Endodermal cell (in vitro differentiated cells): ENCODE measurements around the gene TMEM222. TPM values are rescaled to one million over a fixed set of nuclear protein-coding genes. Genes with fewer than 3 reads are reported as not detected.

Source experiments
- DNase-seq: peaks from one replicate; pipeline ENCODE4 v3.0.0-alpha.2; 2017
- H3K27ac ChIP-seq: 2 replicates; pipeline ENCODE4 v1.5.1; 2013; ENCODE audit warnings: mild to moderate bottlenecking, low read depth, low read length, moderate library complexity
- H3K27me3 ChIP-seq: 2 replicates; pipeline ENCODE4 v1.6.1; 2013; ENCODE audit warnings: mild to moderate bottlenecking, low read length, moderate library complexity; ENCODE audit not compliant: insufficient read depth, control insufficient read depth, poor library complexity, severe bottlenecking
- H3K36me3 ChIP-seq: 2 replicates; pipeline ENCODE4 v1.7.0; 2013; ENCODE audit warnings: mild to moderate bottlenecking, low read length, moderate library complexity; ENCODE audit not compliant: control insufficient read depth, insufficient read depth
- H3K4me1 ChIP-seq: one replicate; pipeline ENCODE4 v1.7.0; 2013; ENCODE audit warnings: low read length; ENCODE audit not compliant: control insufficient read depth, insufficient read depth
- H3K4me3 ChIP-seq: 2 replicates; pipeline ENCODE4 v1.5.1; 2013; ENCODE audit warnings: mild to moderate bottlenecking, low read length, moderate library complexity
- H3K9ac ChIP-seq: 2 replicates; pipeline ENCODE4 v1.6.1; 2013; ENCODE audit warnings: mild to moderate bottlenecking, low read length, moderate library complexity; ENCODE audit not compliant: poor library complexity, severe bottlenecking; ENCODE audit errors: extremely low read depth
- H3K9me3 ChIP-seq: 2 replicates; pipeline ENCODE4 v1.6.1; 2013; ENCODE audit warnings: mild to moderate bottlenecking, low read length, moderate library complexity; ENCODE audit not compliant: control insufficient read depth
- H3K27ac Mint-ChIP-seq: 2 replicates; pipeline ENCODE4 v1.8.0; 2020; ENCODE audit warnings: mixed read lengths
- H3K27me3 Mint-ChIP-seq: 2 replicates; pipeline ENCODE4 v1.8.0; 2021; ENCODE audit warnings: mild to moderate bottlenecking, mixed read lengths; ENCODE audit not compliant: insufficient read depth
- H3K36me3 Mint-ChIP-seq: 2 replicates; pipeline ENCODE4 v1.8.0; 2020; ENCODE audit warnings: low read depth, mixed read lengths
- H3K4me1 Mint-ChIP-seq: 2 replicates; pipeline ENCODE4 v1.8.0; 2020; ENCODE audit warnings: mixed read lengths
- H3K4me3 Mint-ChIP-seq: 2 replicates; pipeline ENCODE4 v1.8.0; 2020; ENCODE audit warnings: mild to moderate bottlenecking, moderate library complexity, mixed read lengths
- H3K9me3 Mint-ChIP-seq: 2 replicates; pipeline ENCODE4 v1.8.0; 2020; ENCODE audit warnings: mild to moderate bottlenecking, mixed read lengths
- WGBS, 2 experiments: methylation state at CpG; one replicate each; pipeline versions ENCODE4 v1.1.5 to v1.1.7; 2013; ENCODE audit warnings: missing lambda C conversion rate in 2 of 2, mixed read lengths in 1 of 2; ENCODE audit not compliant: insufficient coverage in 1 of 2, insufficient read length in 1 of 2; 5-methylcytosine and 5-hydroxymethylcytosine counted together
- total RNA-seq, 2 donors: library from RNA; stranded (reverse); fragmentation: NEBNext Ultra II Directional in 1 of 2; extraction: Animal tissue kit (Norgen Biotek cat#: 25700) in 1 of 2; gene quantifications; 2 replicates in 1 of 2; 3 replicates in 1 of 2; pipeline ENCODE4 v1.2.1, GENCODE V29; 2021
- TF ChIP-seq, protein P1 (sequence below): fragments of 200-600 bp; sonication (generic); conservative IDR thresholded peaks from 2 replicates; pipeline ENCODE4 v1.5.0; 2021; ENCODE audit warnings: antibody characterized with exemption, mild to moderate bottlenecking

TMEM222 gene
- total RNA-seq, 2 donors from 2014 or later: 26.0 to 31.8 TPM

DNA sequence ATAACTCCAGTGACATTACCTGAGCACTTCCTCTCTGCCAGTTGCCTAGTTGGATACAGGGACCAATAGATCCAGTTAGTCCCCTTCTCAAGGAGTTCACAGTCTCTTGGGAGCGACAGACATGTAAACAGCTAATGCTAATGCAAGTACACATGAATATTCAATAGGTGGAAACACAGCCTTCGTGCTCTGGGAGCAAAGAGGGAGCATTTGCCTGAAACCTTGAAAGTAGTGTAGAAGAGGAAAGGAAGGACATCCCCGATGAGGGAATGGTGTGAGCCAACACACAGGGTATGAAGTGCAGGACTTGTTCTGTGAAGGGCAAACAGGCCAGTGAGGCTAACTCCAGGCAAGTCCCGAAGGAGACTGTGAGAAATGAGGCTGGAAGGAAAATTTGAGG is 3.8 kb upstream of the TMEM222 start:
- peak overlapping the region; percentile 1 for H3K27ac Mint-ChIP-seq
- no peaks in the 10 kb centered on the region for H3K36me3 ChIP-seq
- H3K9me3 Mint-ChIP-seq: no peaks in the 10 kb centered on the region
- H3K9me3 ChIP-seq: no peaks in the 10 kb centered on the region
- H3K4me1 ChIP-seq: peaks cover 3% of the 10 kb centered on the region
- no peak overlapping the region for H3K4me3 Mint-ChIP-seq
- no peak overlapping the region for H3K27ac ChIP-seq
- TF ChIP-seq, protein P1, sequence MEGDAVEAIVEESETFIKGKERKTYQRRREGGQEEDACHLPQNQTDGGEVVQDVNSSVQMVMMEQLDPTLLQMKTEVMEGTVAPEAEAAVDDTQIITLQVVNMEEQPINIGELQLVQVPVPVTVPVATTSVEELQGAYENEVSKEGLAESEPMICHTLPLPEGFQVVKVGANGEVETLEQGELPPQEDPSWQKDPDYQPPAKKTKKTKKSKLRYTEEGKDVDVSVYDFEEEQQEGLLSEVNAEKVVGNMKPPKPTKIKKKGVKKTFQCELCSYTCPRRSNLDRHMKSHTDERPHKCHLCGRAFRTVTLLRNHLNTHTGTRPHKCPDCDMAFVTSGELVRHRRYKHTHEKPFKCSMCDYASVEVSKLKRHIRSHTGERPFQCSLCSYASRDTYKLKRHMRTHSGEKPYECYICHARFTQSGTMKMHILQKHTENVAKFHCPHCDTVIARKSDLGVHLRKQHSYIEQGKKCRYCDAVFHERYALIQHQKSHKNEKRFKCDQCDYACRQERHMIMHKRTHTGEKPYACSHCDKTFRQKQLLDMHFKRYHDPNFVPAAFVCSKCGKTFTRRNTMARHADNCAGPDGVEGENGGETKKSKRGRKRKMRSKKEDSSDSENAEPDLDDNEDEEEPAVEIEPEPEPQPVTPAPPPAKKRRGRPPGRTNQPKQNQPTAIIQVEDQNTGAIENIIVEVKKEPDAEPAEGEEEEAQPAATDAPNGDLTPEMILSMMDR: no peak
- no peak overlapping the region for H3K4me3 ChIP-seq
- H3K27me3 ChIP-seq: no peaks in the 10 kb centered on the region
- no peaks in the 10 kb centered on the region for H3K27me3 Mint-ChIP-seq
- H3K4me1 Mint-ChIP-seq: peaks cover 5% of the 10 kb centered on the region
- DNase-seq: peak; percentile 68
- H3K36me3 Mint-ChIP-seq: no peaks in the 10 kb centered on the region
- H3K9ac ChIP-seq: no peak overlapping the region
- 61 to 66% methylated on average over 4 of the region's 4 CpGs for WGBS, 2 experiments

DNA sequence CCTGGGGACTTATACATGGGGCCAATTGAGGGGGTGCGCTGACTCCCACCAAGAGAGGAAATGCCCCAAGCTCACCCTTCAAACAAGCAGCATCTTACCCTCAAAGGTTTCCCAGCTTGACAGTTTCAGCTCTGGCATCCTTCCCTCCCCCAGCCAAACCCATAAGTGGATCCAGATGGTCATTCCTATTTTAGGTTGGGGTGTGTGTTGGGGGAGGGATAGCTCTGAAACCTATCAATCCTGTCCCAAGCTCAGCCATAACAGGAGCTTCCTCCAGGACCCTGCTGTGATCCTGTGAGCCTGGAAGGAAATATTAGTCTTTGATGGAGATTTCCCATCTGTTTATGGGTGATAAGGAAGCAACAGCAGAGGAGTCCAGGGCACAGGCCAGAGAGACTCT is 3.4 kb upstream of the TMEM222 start:
- no peaks in the 10 kb centered on the region for H3K9me3 ChIP-seq
- 100% methylated on average over 1 of the region's 1 CpG; no CpG with 5 or more reads in 1 of the 2 experiments for WGBS, 2 experiments
- no peaks in the 10 kb centered on the region for H3K9me3 Mint-ChIP-seq
- no peak overlapping the region for H3K27ac ChIP-seq
- H3K4me1 Mint-ChIP-seq: peaks cover 5% of the 10 kb centered on the region
- TF ChIP-seq, protein P1: no peak
- H3K27me3 ChIP-seq: no peaks in the 10 kb centered on the region
- H3K4me3 ChIP-seq: no peak overlapping the region
- H3K36me3 ChIP-seq: no peaks in the 10 kb centered on the region
- H3K36me3 Mint-ChIP-seq: peaks cover under 1% of the 10 kb centered on the region
- peak overlapping the region; percentile 1 for H3K27ac Mint-ChIP-seq
- H3K27me3 Mint-ChIP-seq: no peaks in the 10 kb centered on the region
- DNase-seq: no peak
- no peak overlapping the region for H3K4me3 Mint-ChIP-seq
- no peak overlapping the region for H3K9ac ChIP-seq
- peaks cover 6% of the 10 kb centered on the region for H3K4me1 ChIP-seq

DNA sequence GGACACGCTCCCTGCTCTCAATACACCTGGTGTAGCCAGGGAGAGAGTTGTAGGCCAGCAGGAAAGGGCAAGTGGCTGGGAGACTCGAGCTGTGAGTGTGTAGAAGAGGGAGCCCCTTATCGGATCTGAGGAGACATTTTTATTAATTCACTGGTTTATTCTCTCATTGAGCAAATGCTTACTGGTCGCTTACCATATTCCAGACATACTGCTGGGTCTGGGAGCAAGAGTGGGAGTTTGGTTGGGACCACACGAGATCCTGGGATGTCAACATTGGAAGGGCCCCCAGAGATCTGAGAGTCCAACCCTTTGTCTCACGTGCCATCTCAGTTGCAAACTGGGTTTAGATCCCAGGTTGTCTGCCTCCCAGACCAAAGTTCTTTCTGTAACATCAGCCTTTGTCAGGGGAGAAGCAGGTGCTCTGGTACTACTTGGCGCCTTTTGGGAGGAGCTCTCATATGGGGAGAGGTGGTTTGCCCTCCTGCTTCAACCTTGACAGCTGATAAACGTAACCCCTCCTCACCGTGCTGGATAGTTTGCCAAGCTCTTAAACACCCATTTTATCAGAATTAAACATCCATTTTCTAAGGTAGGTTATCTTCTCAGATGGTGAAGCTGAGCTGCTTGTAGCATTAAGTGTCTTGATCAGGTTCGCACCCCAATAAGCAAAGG is 742 bp downstream of the TMEM222 start:
- Histone ChIP-seq H3K36me3 (peaks cover 34% of the 10 kb centered on the region), H3K4me1 (peaks cover 6% of the 10 kb centered on the region), H3K9ac (peak overlapping the region; percentile 96), H3K9me3 (no peaks in the 10 kb centered on the region), H3K4me3 (peak overlapping the region; percentile 100), H3K27me3 (no peaks in the 10 kb centered on the region), H3K27ac (peak overlapping the region; percentile 81)
- no peak for DNase-seq
- TF ChIP-seq, protein P1: no peak
- Mint-ChIP-seq H3K27me3 (no peaks in the 10 kb centered on the region), H3K4me1 (peaks cover 5% of the 10 kb centered on the region), H3K4me3 (peak overlapping the region; percentile 96), H3K27ac (peak overlapping the region; percentile 97), H3K36me3 (peaks cover 24% of the 10 kb centered on the region), H3K9me3 (no peaks in the 10 kb centered on the region)
- 16 to 17% methylated on average over 5 to 10 of the region's 10 CpGs for WGBS, 2 experiments
